Measurements from ENCODE around the gene KRTAP6-1.

The KRTAP6-1 gene

GRCh38 chr21:30577766-30578165 lies 36.0 kb downstream of the KRTAP6-1 start:
- DNase-seq: no peak

GRCh38 chr21:30567617-30568016 lies 46.1 kb downstream of the KRTAP6-1 start:
- DNase-seq: no peak

GRCh38 chr21:30563630-30564029 lies 50.1 kb downstream of the KRTAP6-1 start:
- DNase-seq: no peak
